Kidney tubule cell (primary cell): ENCODE measurements around the gene ANKRD28.
A peak's percentile ranks its signal among the peaks of the same experiment; 100 is the strongest.
"Not testable (repeated sequence)": the region's sequence is repeated elsewhere in the genome, so short reads cannot be mapped to it uniquely, and the experiment has no call there.

Source experiments
- DNase-seq: peaks from one replicate; pipeline ENCODE4 v3.0.0-alpha.2; 2018; ENCODE audit warnings: low spot score

ANKRD28 gene

GRCh38 chr3:15797642-15798303 is at the start of gene ANKRD28:
Gene ANKRD28 (minus strand): TSS chr3:15797979. CDS start chr3:15796521, 1,458 bp downstream.
- peak; percentile 94 for DNase-seq

GRCh38 chr3:15847239-15847638 is 49.5 kb upstream of the ANKRD28 start:
- DNase-seq: no peak

- no peak for DNase-seq
These were observed 48.8 kb upstream of the ANKRD28 start for GRCh38 chr3:15846606-15847005.

GRCh38 chr3:15845475-15845874 is 47.7 kb upstream of the ANKRD28 start:
- DNase-seq: no peak

- DNase-seq: no peak
These were observed 47.1 kb upstream of the ANKRD28 start for GRCh38 chr3:15844889-15845288.

GRCh38 chr3:15841091-15841973 is 43.6 kb upstream of the ANKRD28 start:
- DNase-seq: not testable (repeated sequence)

- DNase-seq: no peak
These were observed 41.8 kb upstream of the ANKRD28 start for GRCh38 chr3:15839568-15839967.

GRCh38 chr3:15831927-15832326 is 34.1 kb upstream of the ANKRD28 start:
- DNase-seq: no peak

- no peak for DNase-seq
These were observed 27.2 kb upstream of the ANKRD28 start for GRCh38 chr3:15825016-15825415.

- no peak for DNase-seq
These were observed 25.3 kb upstream of the ANKRD28 start for GRCh38 chr3:15823092-15823491.

GRCh38 chr3:15822281-15822680 is 24.5 kb upstream of the ANKRD28 start:
- DNase-seq: no peak

GRCh38 chr3:15820911-15821310 is 23.1 kb upstream of the ANKRD28 start:
- DNase-seq: no peak

GRCh38 chr3:15819576-15819975 is 21.8 kb upstream of the ANKRD28 start:
- DNase-seq: no peak

GRCh38 chr3:15819043-15819442 is 21.3 kb upstream of the ANKRD28 start:
- DNase-seq: no peak

GRCh38 chr3:15815696-15816095 is 17.9 kb upstream of the ANKRD28 start:
- DNase-seq: peak; percentile 49

GRCh38 chr3:15813079-15813478 is 15.3 kb upstream of the ANKRD28 start:
- DNase-seq: not testable (repeated sequence)

GRCh38 chr3:15812183-15812582 is 14.4 kb upstream of the ANKRD28 start:
- peak; percentile 39 for DNase-seq

GRCh38 chr3:15810702-15811101 is 12.9 kb upstream of the ANKRD28 start:
- DNase-seq: no peak

GRCh38 chr3:15809313-15809712 is 11.5 kb upstream of the ANKRD28 start:
- no peak for DNase-seq

GRCh38 chr3:15808679-15809310 is 11.0 kb upstream of the ANKRD28 start:
- DNase-seq: no peak

- DNase-seq: peak; percentile 5
These were observed 8.0 kb upstream of the ANKRD28 start for GRCh38 chr3:15805756-15806266.

- peak; percentile 31 for DNase-seq
These were observed 6.8 kb upstream of the ANKRD28 start for GRCh38 chr3:15804553-15805095.
